Neural cell (in vitro differentiated cells): ENCODE data around the gene IRX3. TPM values are rescaled to one million over a fixed set of nuclear protein-coding genes. Genes with fewer than 3 reads are reported as not detected.

Source experiments
- H2AFZ ChIP-seq: fragments of 200-600, 300-800 bp; sonication (generic), shearing (Covaris generic); 2 replicates; pipeline ENCODE4 v1.6.0; 2014; ENCODE audit warnings: low read depth, mild to moderate bottlenecking, antibody characterized with exemption, low read length, moderate library complexity
- H3F3A ChIP-seq: fragments of 200-600 bp; shearing (Covaris generic); 2 replicates; pipeline ENCODE4 v1.6.1; 2016; ENCODE audit warnings: mild to moderate bottlenecking, moderate library complexity, mixed read lengths, antibody characterized with exemption, low read length; ENCODE audit not compliant: insufficient read depth, poor library complexity, severe bottlenecking
- H3K27ac ChIP-seq: fragments of 200-600, 300-800 bp; sonication (generic), shearing (Covaris generic); 2 replicates; pipeline ENCODE4 v1.5.1; 2014; ENCODE audit warnings: mild to moderate bottlenecking, low read length, moderate library complexity
- H3K27me3 ChIP-seq: fragments of 300-800, 200-600 bp; sonication (generic), shearing (Covaris generic); 2 replicates; pipeline ENCODE4 v1.6.0; 2014; ENCODE audit warnings: mild to moderate bottlenecking, low read depth, low read length, moderate library complexity; ENCODE audit not compliant: insufficient read depth
- H3K36me3 ChIP-seq: fragments of 300-800, 200-600 bp; sonication (generic), shearing (Covaris generic); 2 replicates; pipeline ENCODE4 v1.5.1; 2014; ENCODE audit warnings: mild to moderate bottlenecking, antibody characterized with exemption, low read length, moderate library complexity; ENCODE audit not compliant: insufficient read depth
- H3K4me2 ChIP-seq: fragments of 300-800, 200-600 bp; sonication (generic), shearing (Covaris generic); 2 replicates; pipeline ENCODE4 v1.6.0; 2014; ENCODE audit warnings: mild to moderate bottlenecking, low read length
- H3K4me3 ChIP-seq: fragments of 300-800, 200-600 bp; sonication (generic), shearing (Covaris generic); 2 replicates; pipeline ENCODE4 v1.5.1; 2014; ENCODE audit warnings: mild to moderate bottlenecking, low read length, moderate library complexity
- H3K79me2 ChIP-seq: fragments of 200-600 bp; shearing (Covaris generic); replicated peaks from 2 replicates; pipeline ENCODE4 v1.6.0; 2014; ENCODE audit warnings: mild to moderate bottlenecking, low read length, moderate library complexity; ENCODE audit not compliant: insufficient read depth
- H3K9ac ChIP-seq: fragments of 300-800, 200-600 bp; sonication (generic), shearing (Covaris generic); 2 replicates; pipeline ENCODE4 v1.6.1; 2016; ENCODE audit warnings: mild to moderate bottlenecking, low read length, mixed read lengths
- H3K9me2 ChIP-seq: fragments of 200-600 bp; shearing (Covaris generic); 2 replicates; pipeline ENCODE4 v1.6.1; 2016; ENCODE audit warnings: mild to moderate bottlenecking, low read length, mixed read lengths; ENCODE audit not compliant: insufficient read depth
- H3K9me3 ChIP-seq: fragments of 200-600, 300-800 bp; sonication (generic), shearing (Covaris generic); 2 replicates; pipeline ENCODE4 v1.6.1; 2016; ENCODE audit warnings: mild to moderate bottlenecking, mixed run types, low read length, moderate library complexity, mixed read lengths
- H4K20me1 ChIP-seq: fragments of 200-600 bp; shearing (Covaris generic); 2 replicates; pipeline ENCODE4 v1.6.1; 2016; ENCODE audit warnings: mild to moderate bottlenecking, mixed run types; ENCODE audit not compliant: insufficient read depth
- EP300 ChIP-seq: fragments of 450-650 bp; conservative IDR thresholded peaks from 2 replicates; pipeline ENCODE4 v1.6.1; 2014; ENCODE audit warnings: antibody characterized with exemption, mild to moderate bottlenecking, moderate library complexity; ENCODE audit not compliant: poor library complexity, severe bottlenecking
- EZH2 ChIP-seq: fragments of 200-600, 300-800 bp; shearing (Covaris generic), sonication (generic); IDR thresholded peaks from 2 replicates; pipeline ENCODE4 v1.6.1; 2014; ENCODE audit warnings: antibody characterized with exemption, low read length, borderline replicate concordance, mild to moderate bottlenecking; ENCODE audit not compliant: insufficient read depth, poor library complexity, severe bottlenecking
- MXI1 ChIP-seq: fragments of 450-650 bp; conservative IDR thresholded peaks from 2 replicates; pipeline ENCODE4 v1.6.1; 2014; ENCODE audit warnings: antibody characterized with exemption, mild to moderate bottlenecking; ENCODE audit not compliant: poor library complexity, severe bottlenecking
- POLR2AphosphoS5 ChIP-seq: IDR thresholded peaks from 2 replicates; pipeline ENCODE4 v1.6.1; 2012
- RAD21 ChIP-seq: fragments of 450-650 bp; conservative IDR thresholded peaks from 2 replicates; pipeline ENCODE4 v1.6.1; 2014; ENCODE audit warnings: antibody characterized with exemption, mild to moderate bottlenecking, moderate library complexity
- SMC3 ChIP-seq: fragments of 450-650 bp; conservative IDR thresholded peaks from 2 replicates; pipeline ENCODE4 v1.6.1; 2014; ENCODE audit warnings: antibody characterized with exemption, mild to moderate bottlenecking, moderate library complexity; ENCODE audit not compliant: poor library complexity
- TAF1 ChIP-seq: IDR thresholded peaks from 2 replicates; pipeline ENCODE4 v1.6.1; 2012; ENCODE audit warnings: low read depth
- polyA plus RNA-seq: library from polyadenylated mRNA; depleted of rRNA; stranded (reverse); fragments of >200 nt; gene quantifications from 2 replicates; pipeline ENCODE4 v1.2.3, GENCODE V29; 2014
- TF ChIP-seq, protein P1 (sequence below): fragments of 450-650 bp; IDR thresholded peaks from 2 replicates; pipeline ENCODE4 v1.5.1; 2014; ENCODE audit warnings: antibody characterized with exemption, mild to moderate bottlenecking, moderate library complexity; ENCODE audit not compliant: poor library complexity, severe bottlenecking
- TF ChIP-seq, protein P2 (sequence below): IDR thresholded peaks from 2 replicates; pipeline ENCODE4 v1.6.1; 2012; ENCODE audit warnings: borderline replicate concordance

The IRX3 gene
- polyA plus RNA-seq, 1 donor from 2014 or later: not detected

DNA sequence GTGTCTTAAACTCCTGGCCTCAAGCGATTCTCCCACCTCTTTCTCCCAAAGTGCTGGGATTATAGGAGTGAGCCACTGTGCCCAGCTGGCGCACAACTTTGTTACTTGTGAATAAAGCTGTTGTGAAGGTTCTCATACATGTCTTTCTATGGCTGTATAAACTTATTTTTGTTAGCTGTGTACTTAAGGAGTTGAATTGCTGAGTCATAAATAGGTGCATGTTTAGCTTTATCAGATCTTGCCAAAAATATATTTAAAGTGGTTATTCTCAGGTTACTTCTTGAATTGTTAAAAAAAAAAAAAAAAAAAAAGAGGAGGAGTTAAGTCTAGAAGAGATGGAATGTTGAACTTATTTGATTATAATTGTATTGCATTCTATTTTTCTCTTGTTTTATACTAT lies 47.6 kb upstream of the IRX3 start:
- Histone ChIP-seq H3K9me2 (no peaks in the 10 kb centered on the region), H3K79me2 (no peaks in the 10 kb centered on the region), H2AFZ (no peak overlapping the region), H3K36me3 (no peaks in the 10 kb centered on the region), H4K20me1 (no peaks in the 10 kb centered on the region), H3K27ac (no peak overlapping the region), H3K27me3 (no peaks in the 10 kb centered on the region), H3F3A (no peaks in the 10 kb centered on the region), H3K4me3 (no peak overlapping the region), H3K9me3 (no peaks in the 10 kb centered on the region), H3K9ac (no peak overlapping the region), H3K4me2 (no peak overlapping the region)
- TF ChIP-seq TAF1 (no peak), MXI1 (no peak), SMC3 (no peak), RAD21 (no peak), POLR2AphosphoS5 (no peak), EP300 (no peak), EZH2 (no peak)
- TF ChIP-seq, protein P1, sequence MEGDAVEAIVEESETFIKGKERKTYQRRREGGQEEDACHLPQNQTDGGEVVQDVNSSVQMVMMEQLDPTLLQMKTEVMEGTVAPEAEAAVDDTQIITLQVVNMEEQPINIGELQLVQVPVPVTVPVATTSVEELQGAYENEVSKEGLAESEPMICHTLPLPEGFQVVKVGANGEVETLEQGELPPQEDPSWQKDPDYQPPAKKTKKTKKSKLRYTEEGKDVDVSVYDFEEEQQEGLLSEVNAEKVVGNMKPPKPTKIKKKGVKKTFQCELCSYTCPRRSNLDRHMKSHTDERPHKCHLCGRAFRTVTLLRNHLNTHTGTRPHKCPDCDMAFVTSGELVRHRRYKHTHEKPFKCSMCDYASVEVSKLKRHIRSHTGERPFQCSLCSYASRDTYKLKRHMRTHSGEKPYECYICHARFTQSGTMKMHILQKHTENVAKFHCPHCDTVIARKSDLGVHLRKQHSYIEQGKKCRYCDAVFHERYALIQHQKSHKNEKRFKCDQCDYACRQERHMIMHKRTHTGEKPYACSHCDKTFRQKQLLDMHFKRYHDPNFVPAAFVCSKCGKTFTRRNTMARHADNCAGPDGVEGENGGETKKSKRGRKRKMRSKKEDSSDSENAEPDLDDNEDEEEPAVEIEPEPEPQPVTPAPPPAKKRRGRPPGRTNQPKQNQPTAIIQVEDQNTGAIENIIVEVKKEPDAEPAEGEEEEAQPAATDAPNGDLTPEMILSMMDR: no peak
- TF ChIP-seq, protein P2, sequence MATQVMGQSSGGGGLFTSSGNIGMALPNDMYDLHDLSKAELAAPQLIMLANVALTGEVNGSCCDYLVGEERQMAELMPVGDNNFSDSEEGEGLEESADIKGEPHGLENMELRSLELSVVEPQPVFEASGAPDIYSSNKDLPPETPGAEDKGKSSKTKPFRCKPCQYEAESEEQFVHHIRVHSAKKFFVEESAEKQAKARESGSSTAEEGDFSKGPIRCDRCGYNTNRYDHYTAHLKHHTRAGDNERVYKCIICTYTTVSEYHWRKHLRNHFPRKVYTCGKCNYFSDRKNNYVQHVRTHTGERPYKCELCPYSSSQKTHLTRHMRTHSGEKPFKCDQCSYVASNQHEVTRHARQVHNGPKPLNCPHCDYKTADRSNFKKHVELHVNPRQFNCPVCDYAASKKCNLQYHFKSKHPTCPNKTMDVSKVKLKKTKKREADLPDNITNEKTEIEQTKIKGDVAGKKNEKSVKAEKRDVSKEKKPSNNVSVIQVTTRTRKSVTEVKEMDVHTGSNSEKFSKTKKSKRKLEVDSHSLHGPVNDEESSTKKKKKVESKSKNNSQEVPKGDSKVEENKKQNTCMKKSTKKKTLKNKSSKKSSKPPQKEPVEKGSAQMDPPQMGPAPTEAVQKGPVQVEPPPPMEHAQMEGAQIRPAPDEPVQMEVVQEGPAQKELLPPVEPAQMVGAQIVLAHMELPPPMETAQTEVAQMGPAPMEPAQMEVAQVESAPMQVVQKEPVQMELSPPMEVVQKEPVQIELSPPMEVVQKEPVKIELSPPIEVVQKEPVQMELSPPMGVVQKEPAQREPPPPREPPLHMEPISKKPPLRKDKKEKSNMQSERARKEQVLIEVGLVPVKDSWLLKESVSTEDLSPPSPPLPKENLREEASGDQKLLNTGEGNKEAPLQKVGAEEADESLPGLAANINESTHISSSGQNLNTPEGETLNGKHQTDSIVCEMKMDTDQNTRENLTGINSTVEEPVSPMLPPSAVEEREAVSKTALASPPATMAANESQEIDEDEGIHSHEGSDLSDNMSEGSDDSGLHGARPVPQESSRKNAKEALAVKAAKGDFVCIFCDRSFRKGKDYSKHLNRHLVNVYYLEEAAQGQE: no peak

DNA sequence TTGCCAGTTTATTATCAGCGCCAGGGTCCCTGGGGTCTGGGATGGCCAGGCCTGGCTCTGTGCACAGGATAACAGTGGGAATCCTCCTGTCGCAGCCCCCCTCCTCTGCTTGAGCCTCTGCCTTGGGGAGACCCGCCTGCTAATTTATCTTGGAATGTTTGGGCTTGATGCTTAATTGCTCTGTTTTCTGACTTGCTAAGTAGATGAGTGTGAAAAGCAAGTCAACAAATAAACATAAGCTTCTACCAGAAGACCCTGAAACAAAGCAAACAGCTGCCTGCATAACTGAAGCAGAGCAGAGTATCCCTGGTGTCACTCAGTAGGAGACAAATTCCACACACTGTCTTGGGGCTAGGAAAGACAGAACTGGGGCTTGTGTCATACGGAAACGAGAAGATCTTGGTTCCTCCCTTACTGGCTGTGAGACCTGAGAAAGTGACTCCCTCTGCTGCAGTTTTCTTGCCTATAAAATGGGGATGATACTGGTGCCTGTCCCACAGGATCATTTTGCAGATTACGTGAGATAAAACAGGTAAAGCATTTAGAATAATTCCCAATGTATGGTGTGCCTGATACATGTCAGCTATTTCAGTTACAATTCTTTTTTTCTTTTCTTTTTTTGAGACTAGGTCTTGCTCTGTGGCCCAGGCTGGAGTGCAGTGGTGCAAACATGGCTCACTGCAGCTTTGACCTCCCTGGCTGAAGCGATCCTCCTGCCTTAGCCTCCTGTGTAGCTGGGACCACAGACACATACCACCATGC lies 44.8 kb upstream of the IRX3 start:
- no peak for TF ChIP-seq POLR2AphosphoS5
- TF ChIP-seq EP300: no peak
- no peak for TF ChIP-seq EZH2
- no peak for TF ChIP-seq TAF1
- TF ChIP-seq, protein P2: no peak
- TF ChIP-seq MXI1: no peak
- TF ChIP-seq, protein P1: no peak
- TF ChIP-seq RAD21: no peak
- no peak for TF ChIP-seq SMC3
- no peaks in the 10 kb centered on the region for H3K9me3 ChIP-seq
- H3K9ac ChIP-seq: no peak overlapping the region
- no peaks in the 10 kb centered on the region for H4K20me1 ChIP-seq
- no peaks in the 10 kb centered on the region for H3K36me3 ChIP-seq
- no peaks in the 10 kb centered on the region for H3K27me3 ChIP-seq
- no peak overlapping the region for H3K27ac ChIP-seq
- H3K4me3 ChIP-seq: no peak overlapping the region
- no peaks in the 10 kb centered on the region for H3K9me2 ChIP-seq
- H3K79me2 ChIP-seq: no peaks in the 10 kb centered on the region
- no peaks in the 10 kb centered on the region for H3F3A ChIP-seq
- no peak overlapping the region for H3K4me2 ChIP-seq
- no peak overlapping the region for H2AFZ ChIP-seq
